Cerebellar nuclear complex (tissue), 1 donor: ENCODE results near the gene CERS1.

Source experiments
- DNase-seq, 2 experiments: peaks; one replicate each; lab custom pipeline; 2025; lab: John Stamatoyannopoulos, UW

CERS1 gene

DNA sequence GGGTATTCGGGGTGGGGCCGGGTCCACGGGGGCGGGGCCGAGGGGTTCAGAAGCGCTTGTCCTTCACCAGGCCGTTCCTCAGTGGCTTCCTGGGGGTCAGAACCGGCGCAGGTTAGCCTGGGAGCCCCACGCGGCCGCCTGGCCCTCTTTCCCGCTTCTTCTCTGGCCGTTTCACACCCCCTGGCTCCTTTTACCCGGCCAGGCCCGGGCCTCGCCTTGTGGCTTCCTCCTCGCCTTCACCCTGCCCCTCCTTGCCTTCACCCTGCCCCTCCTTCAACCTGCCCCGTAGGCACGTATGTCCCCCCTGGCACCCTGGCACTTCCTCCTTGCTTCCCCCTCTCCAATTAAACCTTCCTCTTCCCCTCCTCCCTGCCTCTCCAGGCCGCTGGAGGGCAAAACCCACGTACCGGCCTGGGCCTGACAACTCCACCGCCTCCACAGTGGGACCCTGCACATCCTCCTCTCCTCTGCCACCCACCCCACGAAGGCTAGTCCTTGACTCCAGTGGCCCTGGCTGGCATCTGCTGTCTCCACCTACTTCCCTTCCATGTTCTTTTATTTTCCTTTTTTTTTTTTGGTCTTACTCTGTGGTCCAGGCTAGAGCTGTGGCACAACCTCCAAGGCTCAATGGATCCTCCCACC is 25.3 kb downstream of the CERS1 start:
- DNase-seq: no peak

DNA sequence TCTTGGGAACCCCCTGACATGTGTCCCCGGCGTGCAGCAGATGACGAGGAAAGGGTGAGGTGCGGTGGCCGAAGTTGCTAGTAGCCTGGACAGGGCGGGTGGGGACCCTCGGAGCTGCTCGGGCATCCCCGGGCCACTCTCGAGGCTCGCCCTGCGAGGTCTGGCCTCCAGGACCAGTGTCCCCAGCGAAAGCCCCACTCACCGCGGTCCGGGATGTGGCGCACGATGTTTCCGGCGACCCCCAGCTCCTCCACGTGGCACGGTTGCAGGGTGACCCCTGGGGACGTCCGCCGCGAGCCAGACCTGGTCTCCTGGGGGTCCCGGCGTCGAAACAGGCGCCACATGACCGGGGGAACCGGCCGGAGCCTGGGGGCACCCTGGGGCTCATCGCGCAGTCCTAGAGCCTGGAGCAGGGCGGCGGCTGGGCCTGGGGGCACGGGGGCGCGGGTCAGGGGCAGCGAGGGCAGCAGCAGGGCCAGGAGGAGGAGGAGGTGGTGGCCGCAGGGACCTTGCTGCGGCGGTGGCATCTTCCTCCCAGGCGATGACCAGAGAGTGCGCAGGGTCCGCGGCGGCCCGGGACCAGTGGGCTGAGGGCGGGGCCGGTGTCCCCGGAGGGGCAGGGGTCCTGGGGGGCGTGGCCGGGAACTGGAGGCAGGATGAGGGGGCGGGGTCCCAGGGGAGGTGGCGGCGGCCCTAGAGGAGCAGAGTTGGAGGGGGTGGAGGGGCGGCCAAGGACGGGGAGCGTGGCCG is 26.0 kb downstream of the CERS1 start:
- no peak for DNase-seq

DNA sequence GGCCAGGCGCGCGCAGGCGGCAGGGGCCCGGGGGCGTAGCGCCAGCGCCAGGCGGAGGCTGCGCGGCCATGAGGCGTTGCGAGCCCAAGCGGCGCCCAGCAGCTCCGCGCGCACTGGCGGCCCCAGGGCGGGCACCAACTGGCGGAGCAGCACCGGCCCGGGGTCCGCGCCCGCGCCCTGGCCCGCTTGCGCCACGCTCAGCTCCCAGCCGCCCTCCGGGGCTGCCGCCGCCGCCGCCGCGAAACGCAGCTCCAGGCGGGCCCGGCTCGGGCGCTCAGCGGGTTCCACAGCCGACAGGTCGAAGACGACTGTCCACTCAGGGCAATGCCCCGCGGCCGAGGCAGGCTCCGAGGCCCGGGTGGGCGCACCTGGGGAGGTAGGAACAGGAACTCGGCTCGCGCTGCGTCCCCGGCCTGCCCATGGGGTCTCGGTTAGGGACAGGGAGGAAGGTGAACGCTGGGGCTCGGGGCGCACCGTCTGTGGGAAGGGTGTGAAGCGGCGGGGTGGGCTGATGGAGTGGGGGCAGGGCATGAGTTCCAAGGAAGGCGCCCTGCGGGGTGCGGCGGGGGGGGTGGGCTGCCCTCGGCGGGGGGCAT is 26.8 kb downstream of the CERS1 start:
- no peak for DNase-seq

DNA sequence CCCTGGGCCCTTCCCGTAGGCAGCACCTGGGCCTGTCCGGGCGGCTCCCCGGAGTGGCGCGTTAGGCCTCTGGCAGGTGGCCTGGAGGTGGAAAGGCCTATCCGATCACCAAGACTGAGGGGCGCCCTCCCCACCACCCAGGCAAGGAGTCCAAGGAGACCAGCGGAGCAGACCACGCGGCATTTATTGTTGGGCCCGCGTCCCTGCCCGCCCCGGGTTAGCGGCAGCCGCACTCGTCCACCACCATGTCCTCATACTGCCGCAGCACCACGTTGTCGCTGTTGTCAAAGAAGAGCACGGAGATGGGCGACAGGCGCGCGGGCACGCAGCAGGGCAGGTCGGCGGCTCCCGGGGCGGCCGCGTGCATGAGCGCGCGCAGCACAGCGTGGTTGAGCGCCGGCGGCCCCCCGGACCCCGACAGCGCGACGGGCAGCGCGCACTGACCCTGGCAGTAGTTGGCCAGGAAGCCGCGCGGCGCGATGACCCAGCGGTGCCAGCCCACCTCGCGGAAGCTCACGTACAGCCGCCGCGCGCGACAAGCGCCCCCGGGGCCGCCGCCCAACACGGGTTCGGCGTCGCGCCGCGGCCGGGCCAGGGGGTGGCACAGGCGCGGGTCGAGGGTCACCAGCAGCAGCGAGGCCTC is 27.5 kb downstream of the CERS1 start:
- DNase-seq: no peak

DNA sequence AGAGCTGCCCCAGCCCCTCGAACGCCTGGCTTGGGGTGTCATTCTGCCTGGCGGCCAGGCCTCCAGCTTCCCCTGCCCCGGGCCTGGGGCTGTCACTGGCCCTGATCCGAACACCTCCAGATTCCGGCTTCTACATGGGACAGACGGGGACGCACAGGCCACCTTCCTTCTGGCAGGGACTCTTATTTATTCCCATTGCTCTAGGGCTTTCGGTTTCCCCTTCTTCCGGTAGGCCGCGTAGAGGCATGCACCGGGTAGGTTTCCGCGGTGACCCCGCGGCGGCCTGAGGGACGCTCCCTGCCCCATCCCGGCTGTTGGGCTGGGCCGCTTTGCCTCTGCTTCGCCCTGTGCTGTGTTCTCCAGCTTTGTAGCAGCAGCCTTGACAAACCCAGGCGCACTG is 28.2 kb downstream of the CERS1 start:
- no peak for DNase-seq

DNA sequence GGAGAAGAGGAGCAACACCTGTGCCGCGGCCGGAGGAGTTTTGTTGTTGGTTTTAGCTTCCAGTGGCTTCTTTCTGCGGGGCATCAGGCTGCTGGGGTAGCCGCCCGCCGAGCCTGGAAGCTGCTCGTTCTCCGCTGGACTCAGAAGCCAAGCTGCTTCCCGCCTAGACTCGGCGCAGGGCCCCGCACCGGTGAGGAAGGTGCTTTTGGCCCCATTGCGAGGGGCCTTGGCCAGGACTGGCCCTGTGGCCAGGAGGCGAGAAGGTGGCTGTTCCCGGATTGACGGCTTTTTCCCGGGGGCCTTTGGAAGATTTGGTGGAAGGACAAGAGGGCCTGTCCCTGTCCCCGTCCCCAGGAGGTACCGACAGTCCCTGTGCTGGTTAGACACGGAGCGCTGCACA is 28.8 kb downstream of the CERS1 start:
- no peak for DNase-seq

DNA sequence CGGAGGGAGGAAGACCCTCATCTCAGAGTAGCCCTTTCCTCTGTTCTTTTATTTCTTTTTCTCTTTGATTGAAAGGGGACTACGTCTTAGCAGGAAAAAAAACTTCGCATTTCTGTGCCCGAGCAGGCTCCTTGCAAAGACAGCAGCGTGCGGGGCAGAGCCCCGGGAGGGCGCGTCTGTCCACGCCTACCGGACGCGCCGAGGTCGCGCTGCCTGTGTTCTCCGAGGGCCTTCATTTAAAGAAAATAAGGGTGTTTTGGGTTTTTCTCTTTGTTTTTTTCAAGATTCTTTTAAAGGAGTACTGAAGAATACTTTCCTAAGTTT is 29.2 kb downstream of the CERS1 start:
- DNase-seq: no peak

DNA sequence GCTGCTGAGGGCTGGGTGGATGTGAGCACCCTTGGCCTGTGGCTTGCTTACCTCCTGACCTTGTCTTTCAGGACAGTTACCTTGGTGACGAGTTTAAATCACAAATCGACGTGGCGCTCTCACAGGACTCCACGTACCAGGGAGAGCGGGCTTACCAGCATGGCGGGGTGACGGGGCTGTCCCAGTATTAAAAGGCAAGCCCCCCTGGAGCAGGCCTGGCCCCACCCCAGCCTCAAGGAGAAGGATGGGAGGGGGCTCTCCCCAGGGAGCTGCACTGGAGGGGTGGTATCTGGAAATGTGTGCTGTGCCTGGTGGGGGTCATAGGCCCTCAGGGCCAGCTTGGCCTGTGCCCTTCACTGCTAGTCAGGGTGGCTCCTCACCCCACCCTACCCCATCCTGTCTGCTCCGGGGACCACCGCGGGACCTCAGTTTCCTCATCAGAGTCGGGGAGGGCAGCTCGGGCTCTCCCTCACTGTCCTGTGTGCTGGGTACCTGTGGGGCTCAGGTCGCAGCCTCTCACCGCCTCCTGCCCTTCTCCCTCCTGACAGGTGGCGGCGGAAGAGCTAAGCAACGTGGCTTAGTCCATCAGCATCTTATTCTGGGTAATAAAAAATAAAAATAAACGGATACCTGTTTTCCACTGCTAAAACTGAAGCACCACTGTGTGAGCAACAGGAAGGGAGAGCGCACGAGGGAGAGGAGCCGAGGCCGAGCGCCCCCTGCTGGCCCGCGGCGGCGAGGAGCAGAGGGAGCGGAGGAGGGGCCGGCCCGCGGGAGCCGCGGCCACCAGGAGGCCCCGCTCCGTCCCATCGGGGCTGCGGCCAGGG is 29.8 kb downstream of the CERS1 start:
- no peak for DNase-seq

DNA sequence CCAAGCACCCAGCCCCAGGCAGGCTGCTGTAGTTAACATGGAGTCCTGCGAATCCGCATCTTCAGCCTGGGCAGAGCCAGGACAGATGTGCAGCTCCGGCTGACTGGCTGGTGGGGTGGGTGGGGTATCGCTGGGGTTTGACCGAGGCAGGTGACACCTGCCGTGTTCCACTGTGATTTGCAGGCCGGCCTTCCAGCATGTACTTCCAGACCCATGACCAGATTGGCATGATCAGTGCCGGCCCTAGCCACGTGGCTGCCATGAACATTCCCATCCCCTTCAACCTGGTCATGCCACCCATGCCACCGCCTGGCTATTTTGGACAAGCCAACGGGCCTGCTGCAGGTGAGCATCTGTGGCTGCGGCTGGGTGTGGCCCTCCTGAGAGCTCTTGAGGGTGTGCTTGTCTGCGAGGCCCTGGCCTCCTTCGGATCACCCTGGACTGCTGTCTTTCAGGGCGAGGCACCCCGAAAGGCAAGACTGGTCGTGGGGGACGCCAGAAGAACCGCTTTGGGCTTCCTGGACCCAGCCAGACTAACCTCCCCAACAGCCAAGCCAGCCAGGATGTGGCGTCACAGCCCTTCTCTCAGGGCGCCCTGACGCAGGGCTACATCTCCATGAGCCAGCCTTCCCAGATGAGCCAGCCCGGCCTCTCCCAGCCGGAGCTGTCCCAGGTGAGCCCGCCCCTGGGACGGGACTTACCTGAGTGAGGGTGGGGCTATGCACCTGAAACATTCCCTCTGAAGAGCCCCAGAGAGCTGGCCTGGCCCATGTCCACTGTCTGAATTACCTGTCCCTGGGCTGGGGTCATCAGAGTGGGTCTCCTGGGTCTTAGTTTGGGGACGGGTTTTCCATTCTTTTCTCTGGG is 30.6 kb downstream of the CERS1 start:
- DNase-seq: no peak

DNA sequence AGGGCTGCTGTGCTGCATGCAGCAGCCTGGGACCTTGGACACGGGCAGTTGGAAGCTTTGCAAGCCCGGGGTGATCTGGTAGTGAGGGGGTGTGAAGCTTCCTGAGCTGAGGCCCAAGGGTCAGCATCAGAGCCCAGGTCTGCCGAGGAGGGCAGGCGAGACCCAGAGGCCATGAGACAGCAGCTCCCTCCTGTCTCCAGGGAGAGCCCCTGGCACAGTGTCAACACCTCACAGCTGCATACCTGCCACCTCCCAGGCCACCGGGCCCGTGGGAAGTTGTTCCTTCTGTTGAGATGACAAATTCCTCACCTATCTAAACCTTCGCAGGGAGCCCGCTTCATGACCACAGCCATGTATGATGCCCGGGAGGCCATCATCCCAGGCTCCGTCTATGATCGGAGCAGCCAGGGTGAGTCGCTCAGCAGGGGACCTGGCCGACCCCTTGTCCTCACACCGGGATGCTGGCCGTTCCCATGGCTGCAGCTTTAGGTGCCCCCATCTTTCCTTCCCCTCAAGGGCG is 32.1 kb downstream of the CERS1 start:
- no peak for DNase-seq

DNA sequence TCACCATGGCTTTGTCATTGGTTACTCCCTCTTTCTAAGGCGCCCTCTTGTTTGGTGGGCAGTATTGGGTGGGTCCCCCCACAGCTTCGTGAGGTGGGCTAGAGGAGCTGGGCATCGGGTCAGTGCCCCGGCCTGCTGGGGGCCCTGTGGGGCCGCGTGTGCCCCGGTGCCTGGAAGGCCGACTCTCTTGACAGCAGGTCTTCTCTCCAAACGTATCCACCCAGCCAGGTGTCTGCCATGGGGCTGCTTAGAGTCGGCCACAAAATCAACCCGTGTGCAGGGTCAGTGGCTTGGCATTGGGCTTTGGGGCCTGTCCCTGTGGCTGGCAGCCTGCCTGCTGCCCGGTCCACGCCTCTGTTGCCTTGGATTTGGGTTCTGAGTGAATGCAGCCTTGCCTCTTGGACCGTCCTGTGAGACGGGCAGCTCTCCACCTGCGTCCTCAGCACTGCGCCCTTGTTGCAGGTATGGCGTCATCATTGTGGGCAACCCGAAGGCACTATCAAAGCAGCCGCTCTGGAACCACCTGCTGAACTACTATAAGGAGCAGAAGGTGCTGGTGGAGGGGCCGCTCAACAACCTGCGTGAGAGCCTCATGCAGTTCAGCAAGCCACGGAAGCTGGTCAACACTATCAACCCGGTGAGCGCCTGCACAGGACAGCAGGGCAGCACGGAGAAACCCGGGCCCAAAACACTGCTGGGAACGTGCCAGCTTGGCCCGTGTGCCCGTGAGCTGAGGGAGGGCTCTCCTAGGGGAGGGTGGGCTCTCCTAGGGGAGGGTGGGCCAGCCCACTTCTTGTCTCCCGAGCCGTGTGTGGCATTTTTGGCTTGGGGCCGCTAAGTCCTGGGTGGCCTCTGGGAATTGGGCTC is 32.7 kb downstream of the CERS1 start:
- DNase-seq: no peak

DNA sequence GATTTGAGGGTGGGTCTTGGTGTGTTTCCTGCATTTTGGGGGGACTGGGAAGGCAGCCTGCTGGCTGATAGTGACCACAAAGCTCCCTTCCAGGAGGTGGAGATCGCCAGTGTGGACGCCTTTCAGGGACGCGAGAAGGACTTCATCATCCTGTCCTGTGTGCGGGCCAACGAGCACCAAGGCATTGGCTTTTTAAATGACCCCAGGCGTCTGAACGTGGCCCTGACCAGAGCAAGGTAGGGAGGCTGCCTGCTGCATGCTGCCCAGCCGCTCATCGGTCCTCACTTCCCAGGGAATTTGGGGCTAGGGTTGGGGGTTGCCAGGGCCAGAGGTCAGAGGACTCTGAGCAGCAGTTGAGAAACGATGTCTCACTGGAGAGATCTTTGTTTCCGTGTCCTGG is 34.0 kb downstream of the CERS1 start:
- DNase-seq: no peak

DNA sequence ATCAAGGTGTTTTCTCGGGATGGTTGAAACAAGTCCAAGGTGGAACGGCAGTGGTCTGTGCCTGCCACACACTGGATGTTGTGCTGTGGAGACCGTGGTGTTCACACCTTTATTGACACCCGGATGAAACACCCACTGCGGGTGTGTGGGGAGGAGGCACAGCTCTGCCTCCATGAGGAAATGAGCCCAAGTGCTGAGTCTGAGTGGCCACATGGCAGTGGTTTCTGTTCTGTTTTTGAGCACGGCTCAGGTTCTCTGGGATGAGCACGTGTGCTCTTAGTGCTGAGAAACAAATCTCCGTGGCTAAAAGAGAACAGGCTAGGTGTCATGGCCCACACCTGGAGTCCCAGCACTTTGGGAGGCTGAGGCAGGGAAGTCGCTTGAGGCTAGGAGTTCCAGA is 34.7 kb downstream of the CERS1 start:
- no peak for DNase-seq

DNA sequence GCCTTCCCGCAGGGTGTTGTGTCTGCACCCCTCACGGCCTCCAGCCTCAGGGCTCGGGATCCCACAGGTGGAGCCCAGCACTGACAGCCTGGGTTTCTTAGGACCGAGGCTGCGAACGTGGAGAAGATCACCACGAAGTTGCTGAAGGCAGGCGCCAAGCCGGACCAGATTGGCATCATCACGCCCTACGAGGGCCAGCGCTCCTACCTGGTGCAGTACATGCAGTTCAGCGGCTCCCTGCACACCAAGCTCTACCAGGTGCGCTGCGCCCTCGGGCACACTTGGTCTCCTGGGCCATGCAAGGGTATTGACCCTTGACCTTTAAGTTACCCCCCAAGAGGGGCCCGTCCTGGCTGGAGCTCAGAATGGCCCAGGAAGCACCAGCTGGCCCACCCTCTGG is 35.2 kb downstream of the CERS1 start:
- no peak for DNase-seq

DNA sequence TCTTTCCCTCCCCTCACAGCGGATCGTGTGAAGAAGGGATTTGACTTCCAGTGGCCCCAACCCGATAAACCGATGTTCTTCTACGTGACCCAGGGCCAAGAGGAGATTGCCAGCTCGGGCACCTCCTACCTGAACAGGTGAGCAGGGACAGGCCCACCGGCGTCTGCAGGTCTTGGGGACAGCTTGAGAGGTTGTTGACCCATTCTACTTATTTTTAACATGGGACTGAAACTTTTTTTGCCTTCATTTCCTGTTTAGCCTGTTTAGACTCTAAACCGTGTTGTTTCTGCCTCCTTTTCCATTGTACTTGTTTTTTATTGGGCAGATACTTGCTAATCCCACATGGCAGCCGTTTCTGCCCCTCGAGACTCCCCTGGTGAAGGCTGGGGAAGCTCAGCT is 35.7 kb downstream of the CERS1 start:
- DNase-seq: no peak

DNA sequence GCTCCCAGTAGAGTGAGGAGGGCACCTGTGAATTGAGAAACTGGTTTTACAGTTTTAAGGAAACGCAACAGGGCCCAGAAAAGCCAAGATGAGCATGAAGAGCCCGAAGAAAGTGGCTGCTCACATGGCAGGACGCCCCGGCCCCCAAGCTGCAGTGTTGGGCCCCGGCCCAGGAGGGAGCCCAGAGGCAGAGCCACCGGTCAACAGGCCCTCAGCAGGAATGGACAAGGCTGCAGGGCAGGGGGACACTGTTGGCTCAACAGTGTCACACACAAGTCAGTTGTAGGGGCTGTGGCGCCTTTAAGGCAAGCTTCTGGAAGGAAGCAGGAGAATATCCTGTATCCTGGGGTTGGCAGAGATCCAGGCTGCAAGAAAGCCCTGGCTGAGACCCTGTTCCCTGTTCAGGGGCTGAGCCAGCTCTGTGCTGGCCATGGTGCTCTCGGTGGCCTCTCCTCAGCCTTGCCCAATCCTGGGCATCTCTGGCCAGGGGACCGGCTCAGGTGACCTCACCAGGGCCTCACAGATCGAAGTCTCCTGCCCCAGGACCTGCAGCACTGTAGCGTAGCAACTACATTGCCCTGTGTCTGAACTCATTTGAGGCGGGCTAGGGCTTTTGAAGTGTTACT is 36.2 kb downstream of the CERS1 start:
- peak in 1 of 2 experiments; percentile 12 for DNase-seq

DNA sequence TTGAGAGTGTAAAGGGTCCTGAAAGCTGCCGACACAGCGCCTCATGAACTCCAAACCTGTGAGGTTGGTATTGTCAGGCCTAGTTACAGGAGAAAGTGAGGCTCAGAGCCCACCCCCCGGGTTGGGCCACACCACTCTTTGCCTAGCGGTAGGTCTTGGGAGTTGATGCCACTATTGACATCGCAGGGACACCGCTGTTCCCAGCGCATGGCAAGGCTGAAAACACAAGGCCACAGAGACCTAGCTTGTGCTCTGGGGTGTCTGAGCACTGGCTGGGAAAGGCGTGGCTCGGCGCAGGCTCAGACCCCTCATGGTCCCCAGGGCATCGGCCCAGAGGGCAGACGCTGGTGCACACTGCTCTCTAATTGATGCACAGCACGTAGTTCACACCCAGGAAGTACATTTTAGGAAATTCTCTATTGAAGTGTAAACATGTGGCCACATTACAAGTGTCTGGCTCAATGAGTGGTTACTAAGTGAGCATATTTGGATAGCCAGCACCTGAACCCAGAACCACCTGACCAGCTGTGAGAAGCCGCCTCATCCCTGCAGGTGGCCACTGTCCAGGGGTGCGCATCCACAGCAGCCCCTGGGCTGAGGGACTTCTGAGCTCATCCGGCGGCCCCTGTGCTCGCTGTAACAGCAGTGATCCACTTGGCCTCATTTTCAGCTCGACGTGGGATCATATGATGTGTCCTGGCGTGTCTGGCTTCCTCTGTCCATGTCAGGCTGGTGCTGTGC is 36.9 kb downstream of the CERS1 start:
- DNase-seq: no peak

DNA sequence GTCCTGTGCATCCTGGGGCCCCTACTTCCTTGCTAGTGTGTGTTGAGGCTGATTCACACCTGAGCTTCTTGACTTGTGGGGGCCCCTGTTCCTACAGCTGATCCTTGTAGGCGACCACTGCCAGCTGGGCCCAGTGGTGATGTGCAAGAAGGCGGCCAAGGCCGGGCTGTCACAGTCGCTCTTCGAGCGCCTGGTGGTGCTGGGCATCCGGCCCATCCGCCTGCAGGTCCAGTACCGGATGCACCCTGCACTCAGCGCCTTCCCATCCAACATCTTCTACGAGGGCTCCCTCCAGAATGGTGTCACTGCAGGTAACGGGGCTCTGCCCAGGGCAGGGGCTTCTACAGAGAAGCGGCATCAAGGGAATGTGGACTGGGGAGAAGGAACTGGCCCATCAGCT is 38.7 kb downstream of the CERS1 start:
- no peak for DNase-seq
